Esophagus squamous epithelium (tissue), 4 donors: ENCODE results near the gene DCTN2.

Experiments
- POLR2A ChIP-seq, 4 donors: fragments of 450-650 bp; IDR thresholded peaks; one replicate each; pipeline ENCODE4 v1.6.1; 2017; ENCODE audit warnings: antibody characterized with exemption in 4 of 4, mild to moderate bottlenecking in 4 of 4, moderate library complexity in 3 of 4
- TF ChIP-seq, protein P1 (sequence below), 6 experiments: fragments of 450-650 bp in 4 of 6; fragments of 200-600 bp in 2 of 6; sonication (generic) in 2 of 6; IDR thresholded peaks; one replicate each; pipeline ENCODE4 v1.5.1; 2016 to 2019; ENCODE audit warnings: antibody characterized with exemption in 6 of 6, mild to moderate bottlenecking in 4 of 6, moderate library complexity in 4 of 6

DNA sequence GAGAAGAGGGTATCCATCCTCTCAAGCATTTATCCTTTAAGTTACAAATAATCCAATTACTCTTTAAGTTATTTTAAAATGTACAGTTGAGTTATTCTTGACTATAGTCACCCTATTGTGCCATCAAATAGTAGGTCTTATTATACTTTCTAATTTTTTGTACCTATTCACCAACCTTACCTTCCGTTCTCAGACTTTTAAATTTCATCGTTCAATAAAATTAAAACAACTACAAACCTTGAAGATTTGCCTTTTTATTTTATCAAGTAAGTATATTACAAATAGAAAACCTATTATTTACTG is 972 bp upstream of the DCTN2 start:
- TF ChIP-seq, protein P1, sequence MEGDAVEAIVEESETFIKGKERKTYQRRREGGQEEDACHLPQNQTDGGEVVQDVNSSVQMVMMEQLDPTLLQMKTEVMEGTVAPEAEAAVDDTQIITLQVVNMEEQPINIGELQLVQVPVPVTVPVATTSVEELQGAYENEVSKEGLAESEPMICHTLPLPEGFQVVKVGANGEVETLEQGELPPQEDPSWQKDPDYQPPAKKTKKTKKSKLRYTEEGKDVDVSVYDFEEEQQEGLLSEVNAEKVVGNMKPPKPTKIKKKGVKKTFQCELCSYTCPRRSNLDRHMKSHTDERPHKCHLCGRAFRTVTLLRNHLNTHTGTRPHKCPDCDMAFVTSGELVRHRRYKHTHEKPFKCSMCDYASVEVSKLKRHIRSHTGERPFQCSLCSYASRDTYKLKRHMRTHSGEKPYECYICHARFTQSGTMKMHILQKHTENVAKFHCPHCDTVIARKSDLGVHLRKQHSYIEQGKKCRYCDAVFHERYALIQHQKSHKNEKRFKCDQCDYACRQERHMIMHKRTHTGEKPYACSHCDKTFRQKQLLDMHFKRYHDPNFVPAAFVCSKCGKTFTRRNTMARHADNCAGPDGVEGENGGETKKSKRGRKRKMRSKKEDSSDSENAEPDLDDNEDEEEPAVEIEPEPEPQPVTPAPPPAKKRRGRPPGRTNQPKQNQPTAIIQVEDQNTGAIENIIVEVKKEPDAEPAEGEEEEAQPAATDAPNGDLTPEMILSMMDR (IDR thresholded peaks at IDR 0.05): no peak
- no peak for TF ChIP-seq POLR2A (IDR thresholded peaks at IDR 0.05)
